ENCODE data around the gene ORM1.

Gene ORM1

GRCh38 chr9:114369216-114370130 lies 46.6 kb downstream of the ORM1 start:
- no peak overlapping the region for H3K4me3 ChIP-seq (replicated peaks; ENCODE audit: low read depth, low read length)
- no peak for DNase-seq (ENCODE audit: extremely low read depth, low read depth)
- TF ChIP-seq, protein P1, sequence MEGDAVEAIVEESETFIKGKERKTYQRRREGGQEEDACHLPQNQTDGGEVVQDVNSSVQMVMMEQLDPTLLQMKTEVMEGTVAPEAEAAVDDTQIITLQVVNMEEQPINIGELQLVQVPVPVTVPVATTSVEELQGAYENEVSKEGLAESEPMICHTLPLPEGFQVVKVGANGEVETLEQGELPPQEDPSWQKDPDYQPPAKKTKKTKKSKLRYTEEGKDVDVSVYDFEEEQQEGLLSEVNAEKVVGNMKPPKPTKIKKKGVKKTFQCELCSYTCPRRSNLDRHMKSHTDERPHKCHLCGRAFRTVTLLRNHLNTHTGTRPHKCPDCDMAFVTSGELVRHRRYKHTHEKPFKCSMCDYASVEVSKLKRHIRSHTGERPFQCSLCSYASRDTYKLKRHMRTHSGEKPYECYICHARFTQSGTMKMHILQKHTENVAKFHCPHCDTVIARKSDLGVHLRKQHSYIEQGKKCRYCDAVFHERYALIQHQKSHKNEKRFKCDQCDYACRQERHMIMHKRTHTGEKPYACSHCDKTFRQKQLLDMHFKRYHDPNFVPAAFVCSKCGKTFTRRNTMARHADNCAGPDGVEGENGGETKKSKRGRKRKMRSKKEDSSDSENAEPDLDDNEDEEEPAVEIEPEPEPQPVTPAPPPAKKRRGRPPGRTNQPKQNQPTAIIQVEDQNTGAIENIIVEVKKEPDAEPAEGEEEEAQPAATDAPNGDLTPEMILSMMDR (IDR thresholded peaks at IDR 0.05; ENCODE audit: low read depth, low read length, missing control alignments) = no peak

- TF ChIP-seq, protein P1 (IDR thresholded peaks at IDR 0.05; ENCODE audit: low read depth, low read length, missing control alignments) = no peak
- no peak for DNase-seq (ENCODE audit: extremely low read depth, low read depth)
- no peak overlapping the region for H3K4me3 ChIP-seq (replicated peaks; ENCODE audit: low read depth, low read length)
Measured at GRCh38 chr9:114370251-114370967, 47.5 kb downstream of the ORM1 start.

DNA sequence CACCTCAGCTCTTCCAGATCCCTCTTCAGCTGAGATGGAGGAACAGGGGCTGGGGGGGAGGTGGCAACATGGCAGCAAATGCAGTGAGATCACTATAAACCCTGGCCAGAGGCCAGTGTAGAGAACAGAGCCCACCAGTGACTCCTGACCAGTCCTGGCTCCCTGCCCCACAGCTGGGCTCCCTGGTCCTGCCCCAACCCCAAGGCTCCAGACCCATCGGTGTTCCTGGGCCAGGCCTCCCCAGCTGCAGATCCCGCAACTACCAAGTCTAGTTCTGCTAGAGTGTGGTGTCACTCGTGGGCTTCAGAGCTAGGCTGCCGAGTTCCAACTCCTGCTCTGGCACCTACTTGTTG lies 48.0 kb downstream of the ORM1 start:
- H3K4me3 ChIP-seq (replicated peaks; ENCODE audit: low read depth, low read length) = no peak overlapping the region
- no peak for DNase-seq (ENCODE audit: extremely low read depth, low read depth)
- TF ChIP-seq, protein P1 (IDR thresholded peaks at IDR 0.05; ENCODE audit: low read depth, low read length, missing control alignments) = no peak

DNA sequence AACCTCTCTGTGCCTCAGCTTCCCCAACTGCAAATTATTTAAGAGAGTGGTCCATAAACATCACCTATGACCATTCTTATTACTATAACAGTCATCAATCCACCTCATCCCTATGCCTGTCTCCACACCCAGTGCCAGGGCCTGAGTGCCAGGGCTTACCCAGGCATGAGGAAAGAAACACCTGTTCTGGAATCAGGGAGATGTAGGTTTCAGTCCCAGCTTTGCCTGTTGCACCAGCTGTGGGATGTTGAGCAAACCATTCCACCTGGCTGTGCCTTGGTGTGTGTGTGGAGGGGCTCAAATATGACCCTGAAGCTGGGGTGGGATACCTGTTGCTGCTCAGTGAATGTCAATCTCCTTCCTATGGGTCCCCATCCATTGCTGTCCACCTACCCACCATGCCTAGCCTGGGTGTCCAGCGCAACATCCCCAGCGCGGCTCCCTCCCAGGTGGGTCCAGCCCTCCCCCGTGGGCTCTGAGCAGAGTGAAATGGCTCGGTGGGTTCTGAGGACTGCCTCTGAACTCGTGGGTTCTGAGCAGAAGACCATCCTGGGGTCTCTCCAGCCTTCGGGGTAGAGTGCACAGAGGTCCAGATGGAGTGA lies 48.5 kb downstream of the ORM1 start:
- DNase-seq (ENCODE audit: extremely low read depth, low read depth) = no peak
- TF ChIP-seq, protein P1 (IDR thresholded peaks at IDR 0.05; ENCODE audit: low read depth, low read length, missing control alignments) = no peak
- no peak overlapping the region for H3K4me3 ChIP-seq (replicated peaks; ENCODE audit: low read depth, low read length)

- DNase-seq (ENCODE audit: extremely low read depth, low read depth) = no peak
- TF ChIP-seq, protein P1 (IDR thresholded peaks at IDR 0.05; ENCODE audit: low read depth, low read length, missing control alignments) = no peak
Measured at GRCh38 chr9:114371973-114372917, 49.3 kb downstream of the ORM1 start.

GRCh38 chr9:114372921-114373448 lies 50.1 kb downstream of the ORM1 start:
- no peak overlapping the region for H3K4me3 ChIP-seq (replicated peaks; ENCODE audit: low read depth, low read length)
- no peak for DNase-seq (ENCODE audit: extremely low read depth, low read depth)
- TF ChIP-seq, protein P1 (IDR thresholded peaks at IDR 0.05; ENCODE audit: low read depth, low read length, missing control alignments) = no peak

More at GRCh38 chr9:114371973-114372917, 49.3 kb downstream of the ORM1 start:
- no peak overlapping the region for H3K4me3 ChIP-seq (replicated peaks; ENCODE audit: low read depth, low read length)
